ENCODE results near the gene TCAIM.

DNA sequence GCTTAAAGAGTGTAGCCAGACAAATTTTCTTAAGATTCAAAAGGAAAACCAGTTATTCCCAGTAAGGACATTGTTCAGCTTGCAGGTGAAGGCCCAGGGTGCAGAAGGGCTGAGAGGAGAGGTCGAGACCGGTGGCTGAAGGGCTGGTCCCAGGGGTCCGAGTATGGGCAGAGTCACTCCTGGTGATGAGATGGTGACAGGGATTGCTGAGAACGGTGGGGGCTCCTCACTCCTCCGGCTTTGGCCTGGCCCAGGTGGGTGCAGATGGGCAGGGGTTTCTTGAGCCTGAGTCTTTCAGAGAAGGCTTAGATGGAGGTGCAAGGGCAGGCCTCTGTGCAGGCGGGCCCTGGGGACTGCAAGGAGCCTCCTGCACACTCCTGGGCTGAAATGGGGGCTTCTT, 82.7 kb downstream of the TCAIM start:
- TF ChIP-seq, protein P1, sequence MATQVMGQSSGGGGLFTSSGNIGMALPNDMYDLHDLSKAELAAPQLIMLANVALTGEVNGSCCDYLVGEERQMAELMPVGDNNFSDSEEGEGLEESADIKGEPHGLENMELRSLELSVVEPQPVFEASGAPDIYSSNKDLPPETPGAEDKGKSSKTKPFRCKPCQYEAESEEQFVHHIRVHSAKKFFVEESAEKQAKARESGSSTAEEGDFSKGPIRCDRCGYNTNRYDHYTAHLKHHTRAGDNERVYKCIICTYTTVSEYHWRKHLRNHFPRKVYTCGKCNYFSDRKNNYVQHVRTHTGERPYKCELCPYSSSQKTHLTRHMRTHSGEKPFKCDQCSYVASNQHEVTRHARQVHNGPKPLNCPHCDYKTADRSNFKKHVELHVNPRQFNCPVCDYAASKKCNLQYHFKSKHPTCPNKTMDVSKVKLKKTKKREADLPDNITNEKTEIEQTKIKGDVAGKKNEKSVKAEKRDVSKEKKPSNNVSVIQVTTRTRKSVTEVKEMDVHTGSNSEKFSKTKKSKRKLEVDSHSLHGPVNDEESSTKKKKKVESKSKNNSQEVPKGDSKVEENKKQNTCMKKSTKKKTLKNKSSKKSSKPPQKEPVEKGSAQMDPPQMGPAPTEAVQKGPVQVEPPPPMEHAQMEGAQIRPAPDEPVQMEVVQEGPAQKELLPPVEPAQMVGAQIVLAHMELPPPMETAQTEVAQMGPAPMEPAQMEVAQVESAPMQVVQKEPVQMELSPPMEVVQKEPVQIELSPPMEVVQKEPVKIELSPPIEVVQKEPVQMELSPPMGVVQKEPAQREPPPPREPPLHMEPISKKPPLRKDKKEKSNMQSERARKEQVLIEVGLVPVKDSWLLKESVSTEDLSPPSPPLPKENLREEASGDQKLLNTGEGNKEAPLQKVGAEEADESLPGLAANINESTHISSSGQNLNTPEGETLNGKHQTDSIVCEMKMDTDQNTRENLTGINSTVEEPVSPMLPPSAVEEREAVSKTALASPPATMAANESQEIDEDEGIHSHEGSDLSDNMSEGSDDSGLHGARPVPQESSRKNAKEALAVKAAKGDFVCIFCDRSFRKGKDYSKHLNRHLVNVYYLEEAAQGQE (IDR thresholded peaks at IDR 0.05; ENCODE audit: borderline replicate concordance), result no peak
- TF ChIP-seq, protein P2, sequence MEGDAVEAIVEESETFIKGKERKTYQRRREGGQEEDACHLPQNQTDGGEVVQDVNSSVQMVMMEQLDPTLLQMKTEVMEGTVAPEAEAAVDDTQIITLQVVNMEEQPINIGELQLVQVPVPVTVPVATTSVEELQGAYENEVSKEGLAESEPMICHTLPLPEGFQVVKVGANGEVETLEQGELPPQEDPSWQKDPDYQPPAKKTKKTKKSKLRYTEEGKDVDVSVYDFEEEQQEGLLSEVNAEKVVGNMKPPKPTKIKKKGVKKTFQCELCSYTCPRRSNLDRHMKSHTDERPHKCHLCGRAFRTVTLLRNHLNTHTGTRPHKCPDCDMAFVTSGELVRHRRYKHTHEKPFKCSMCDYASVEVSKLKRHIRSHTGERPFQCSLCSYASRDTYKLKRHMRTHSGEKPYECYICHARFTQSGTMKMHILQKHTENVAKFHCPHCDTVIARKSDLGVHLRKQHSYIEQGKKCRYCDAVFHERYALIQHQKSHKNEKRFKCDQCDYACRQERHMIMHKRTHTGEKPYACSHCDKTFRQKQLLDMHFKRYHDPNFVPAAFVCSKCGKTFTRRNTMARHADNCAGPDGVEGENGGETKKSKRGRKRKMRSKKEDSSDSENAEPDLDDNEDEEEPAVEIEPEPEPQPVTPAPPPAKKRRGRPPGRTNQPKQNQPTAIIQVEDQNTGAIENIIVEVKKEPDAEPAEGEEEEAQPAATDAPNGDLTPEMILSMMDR (IDR thresholded peaks at IDR 0.05; ENCODE audit: poor library complexity, severe bottlenecking), result no peak

Measured in neural cell (in vitro differentiated cells).